Inflammatory macrophage treated with lipopolysaccharide for 1 hour (primary cell): Measurements from ENCODE around the gene IBTK.
"Not testable (repeated sequence)": the region's sequence is repeated elsewhere in the genome, so short reads cannot be mapped to it uniquely, and the experiment has no call there.

ENCODE experiments used
- DNase-seq, 2 donors: peaks; one replicate each; pipeline ENCODE4 v3.0.0-alpha.2; 2020 to 2022

IBTK gene

DNA sequence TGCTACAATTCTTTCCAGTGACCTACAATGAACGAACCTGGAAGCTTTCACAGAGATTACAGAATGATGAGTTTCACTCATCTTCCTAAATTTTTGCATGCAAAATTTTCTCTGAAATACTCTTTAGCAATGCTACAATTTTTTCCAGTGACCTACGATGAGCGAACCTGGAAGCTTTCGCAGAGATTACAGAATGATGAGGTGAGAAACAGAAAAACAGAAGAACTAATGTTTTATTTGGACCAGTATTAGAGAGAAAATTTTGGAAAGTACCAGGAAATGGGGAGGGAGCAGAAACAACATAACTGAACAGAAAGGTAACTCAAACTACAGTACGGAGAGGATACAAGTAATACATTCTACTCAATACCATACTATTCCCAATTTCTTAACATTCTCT lies 75.0 kb downstream of the IBTK start:
- no peak for DNase-seq

DNA sequence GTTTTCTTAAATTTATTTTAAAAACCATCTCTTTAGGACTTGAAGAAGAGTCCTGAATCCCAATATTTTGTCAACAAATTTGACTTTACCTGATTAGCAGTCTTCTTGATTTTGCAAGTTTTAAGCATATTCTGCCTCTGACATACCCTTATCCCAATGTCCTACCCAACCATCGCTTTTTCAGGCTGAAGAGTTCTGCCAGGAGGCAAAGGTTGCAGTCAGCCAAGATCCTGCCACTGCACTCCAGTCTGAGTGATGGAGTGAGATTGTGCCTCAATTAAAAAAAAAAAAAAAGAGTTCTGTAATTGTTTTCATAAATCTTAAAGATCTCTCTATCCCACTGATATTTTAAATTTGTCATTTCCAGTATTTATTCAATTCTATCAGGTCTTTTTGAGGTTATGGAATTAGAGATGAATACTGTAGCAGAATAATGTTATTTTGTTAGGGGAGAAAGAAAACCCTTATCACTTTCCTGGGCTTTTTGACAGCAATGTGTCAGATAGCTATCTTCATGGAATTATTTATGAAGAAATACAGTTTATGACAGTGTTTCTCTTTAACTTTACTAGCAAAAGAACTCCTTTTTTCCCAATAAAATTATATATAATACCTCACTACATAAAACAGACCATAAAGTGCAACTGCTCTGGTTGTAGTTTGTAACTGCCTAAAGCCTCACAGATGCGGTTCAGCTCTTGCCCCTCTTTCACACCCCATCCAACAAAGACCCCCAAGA lies 78.2 kb downstream of the IBTK start:
- DNase-seq = no peak

- DNase-seq = no peak
These were observed 81.1 kb downstream of the IBTK start for GRCh38 chr6:82166493-82166892.

- DNase-seq = no peak
These were observed 87.1 kb downstream of the IBTK start for GRCh38 chr6:82160255-82160990.

DNA sequence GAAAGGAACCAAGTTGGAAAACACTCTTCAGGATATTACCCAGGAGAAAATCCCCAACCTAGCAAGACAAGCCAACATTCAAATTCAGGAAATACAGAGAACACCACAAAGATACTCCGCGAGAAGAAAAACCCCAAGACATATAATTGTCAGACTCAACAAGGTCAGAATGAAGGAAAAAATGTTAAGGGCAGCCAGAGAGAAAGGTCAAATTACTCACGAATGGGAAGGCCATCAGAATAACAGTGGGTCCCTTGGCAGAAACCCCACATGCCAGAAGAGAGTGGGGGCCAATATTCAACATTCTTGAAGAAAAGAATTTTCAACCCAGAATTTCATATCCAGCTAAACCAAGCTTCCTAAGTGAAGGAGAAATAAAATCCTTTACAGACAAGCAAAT lies 94.8 kb downstream of the IBTK start:
- DNase-seq = not testable (repeated sequence)

DNA sequence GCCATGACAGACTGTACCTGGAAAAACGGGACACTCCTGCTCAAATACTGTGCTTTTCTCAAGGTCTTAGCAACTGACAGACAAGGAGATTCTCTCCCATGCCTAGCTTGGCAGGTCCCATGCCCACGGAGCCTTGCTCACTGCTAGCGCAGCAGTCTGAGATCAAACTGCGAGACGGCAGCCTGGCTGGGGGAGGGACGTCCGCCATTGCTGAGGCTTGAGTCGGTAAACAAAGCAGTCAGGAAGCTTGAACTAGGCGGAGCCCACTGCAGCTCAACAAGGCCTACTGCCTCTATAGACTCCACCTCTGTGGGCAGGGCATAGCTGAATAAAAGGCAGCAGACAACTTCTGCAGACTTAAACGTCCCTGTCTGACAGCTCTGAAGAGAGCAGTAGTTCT lies 96.4 kb downstream of the IBTK start:
- DNase-seq = not testable (repeated sequence)

GRCh38 chr6:82145926-82146452 lies 101.6 kb downstream of the IBTK start:
- DNase-seq = no peak

GRCh38 chr6:82144852-82145340 lies 102.6 kb downstream of the IBTK start:
- DNase-seq = no peak

GRCh38 chr6:82144007-82144851 lies 103.3 kb downstream of the IBTK start:
- no peak for DNase-seq

DNA sequence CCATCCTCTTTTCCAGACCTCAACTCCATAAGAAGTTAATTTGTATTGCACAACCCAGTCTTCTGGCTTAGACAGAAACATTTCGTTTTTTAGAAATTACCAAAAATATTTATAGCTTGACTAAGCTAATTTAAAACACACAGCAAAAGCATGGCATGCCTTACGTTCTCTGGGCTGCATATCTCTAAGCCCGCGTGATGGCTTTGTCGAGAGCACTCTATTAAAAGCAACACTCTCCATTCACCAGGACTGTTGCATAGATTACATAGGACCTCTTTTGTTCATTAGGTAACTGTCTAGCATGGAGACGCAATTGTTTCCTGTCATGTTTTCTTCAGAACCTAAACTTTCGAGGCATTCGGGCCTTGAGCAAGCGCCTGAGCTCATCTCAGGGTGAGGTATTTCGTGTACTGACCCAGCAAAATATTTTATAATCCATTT lies 104.5 kb downstream of the IBTK start:
- no peak for DNase-seq

- no peak for DNase-seq
These were observed 105.0 kb downstream of the IBTK start for GRCh38 chr6:82142524-82142923.

GRCh38 chr6:82138075-82138791 lies 109.3 kb downstream of the IBTK start:
- no peak for DNase-seq

- no peak for DNase-seq
These were observed 116.1 kb downstream of the IBTK start for GRCh38 chr6:82131441-82131840.

GRCh38 chr6:82129797-82130196 lies 117.7 kb downstream of the IBTK start:
- DNase-seq = no peak

- not testable (repeated sequence) for DNase-seq
These were observed 118.6 kb downstream of the IBTK start for GRCh38 chr6:82128973-82129372.

DNA sequence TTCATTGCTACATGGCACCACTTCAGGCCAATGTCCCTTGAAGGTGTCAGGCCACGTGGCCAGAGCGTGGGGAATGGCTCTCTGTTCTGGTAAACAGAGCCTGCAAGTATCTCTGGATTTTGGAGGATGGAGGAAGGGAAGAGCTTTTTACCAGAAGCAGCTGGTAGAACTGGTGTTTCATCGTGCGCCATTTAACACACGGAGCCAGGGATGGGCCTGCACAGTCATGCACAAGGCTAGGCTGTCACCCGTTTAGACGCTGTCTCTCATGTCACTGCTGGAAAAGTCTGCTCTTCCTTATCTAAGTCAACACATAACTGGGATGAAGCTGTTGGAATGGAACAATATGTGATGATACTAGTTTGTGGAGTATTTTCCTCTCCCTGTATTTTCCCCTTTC lies 123.9 kb downstream of the IBTK start:
- DNase-seq = no peak
